GM21576 (cell line): ENCODE data around the gene ZNF576.
"Not testable (repeated sequence)": the region's sequence is repeated elsewhere in the genome, so short reads cannot be mapped to it uniquely, and the experiment has no call there.

ENCODE experiments used
- ATAC-seq: cut with Tn5 transposase; IDR thresholded peaks from one replicate; pipeline ENCODE4 v1.9.1; 2021; ENCODE audit warnings: mild to moderate bottlenecking, moderate library complexity; ENCODE audit not compliant: unreplicated experiment

Gene ZNF576

GRCh38 chr19:43598445-43599240, 2.2 kb downstream of the ZNF576 start:
- no peak for ATAC-seq

GRCh38 chr19:43599635-43600295, 3.4 kb downstream of the ZNF576 start:
- no peak for ATAC-seq

GRCh38 chr19:43600326-43600725, 3.9 kb downstream of the ZNF576 start:
- not testable (repeated sequence) for ATAC-seq

- no peak for ATAC-seq
Measured at GRCh38 chr19:43605875-43606568, 9.6 kb downstream of the ZNF576 start.

- no peak for ATAC-seq
Measured at GRCh38 chr19:43606569-43607229, 10.3 kb downstream of the ZNF576 start.

GRCh38 chr19:43607238-43608205, 11.1 kb downstream of the ZNF576 start:
- ATAC-seq = no peak

GRCh38 chr19:43609872-43610271, 13.5 kb downstream of the ZNF576 start:
- no peak for ATAC-seq

GRCh38 chr19:43610493-43610892, 14.1 kb downstream of the ZNF576 start:
- ATAC-seq = no peak

- ATAC-seq = no peak
Measured at GRCh38 chr19:43611788-43612187, 15.4 kb downstream of the ZNF576 start, which contains the start of gene SRRM5. Gene SRRM5 (plus strand): TSS chr19:43612088. CDS start chr19:43612122, 34 bp downstream.

- no peak for ATAC-seq
Measured at GRCh38 chr19:43612374-43612773, 16.0 kb downstream of the ZNF576 start.

- ATAC-seq = no peak
Measured at GRCh38 chr19:43616306-43616705, 19.9 kb downstream of the ZNF576 start.

- no peak for ATAC-seq
Measured at GRCh38 chr19:43616954-43617353, 20.6 kb downstream of the ZNF576 start.

- ATAC-seq = no peak
Measured at GRCh38 chr19:43618921-43619261, 22.5 kb downstream of the ZNF576 start.

GRCh38 chr19:43619262-43620060, 23.1 kb downstream of the ZNF576 start, which contains the start of gene ZNF428:
Gene ZNF428 (minus strand): TSS chr19:43619629. CDS start chr19:43614304, 5,325 bp downstream.
- ATAC-seq = peak; percentile 64

GRCh38 chr19:43620061-43621001, 23.9 kb downstream of the ZNF576 start:
- ATAC-seq = no peak

- no peak for ATAC-seq
Measured at GRCh38 chr19:43622070-43622469, 25.7 kb downstream of the ZNF576 start.

GRCh38 chr19:43622956-43623355, 26.6 kb downstream of the ZNF576 start:
- ATAC-seq = no peak
